ENCODE data around the gene KANK4. TPM values are rescaled to one million over a fixed set of nuclear protein-coding genes. Genes with fewer than 3 reads are reported as not detected.
A peak's percentile ranks its signal among the peaks of the same experiment; 100 is the strongest.

KANK4 gene
- polyA plus RNA-seq (2012; ENCODE audit: low read depth, missing spikeins): not detected

DNA sequence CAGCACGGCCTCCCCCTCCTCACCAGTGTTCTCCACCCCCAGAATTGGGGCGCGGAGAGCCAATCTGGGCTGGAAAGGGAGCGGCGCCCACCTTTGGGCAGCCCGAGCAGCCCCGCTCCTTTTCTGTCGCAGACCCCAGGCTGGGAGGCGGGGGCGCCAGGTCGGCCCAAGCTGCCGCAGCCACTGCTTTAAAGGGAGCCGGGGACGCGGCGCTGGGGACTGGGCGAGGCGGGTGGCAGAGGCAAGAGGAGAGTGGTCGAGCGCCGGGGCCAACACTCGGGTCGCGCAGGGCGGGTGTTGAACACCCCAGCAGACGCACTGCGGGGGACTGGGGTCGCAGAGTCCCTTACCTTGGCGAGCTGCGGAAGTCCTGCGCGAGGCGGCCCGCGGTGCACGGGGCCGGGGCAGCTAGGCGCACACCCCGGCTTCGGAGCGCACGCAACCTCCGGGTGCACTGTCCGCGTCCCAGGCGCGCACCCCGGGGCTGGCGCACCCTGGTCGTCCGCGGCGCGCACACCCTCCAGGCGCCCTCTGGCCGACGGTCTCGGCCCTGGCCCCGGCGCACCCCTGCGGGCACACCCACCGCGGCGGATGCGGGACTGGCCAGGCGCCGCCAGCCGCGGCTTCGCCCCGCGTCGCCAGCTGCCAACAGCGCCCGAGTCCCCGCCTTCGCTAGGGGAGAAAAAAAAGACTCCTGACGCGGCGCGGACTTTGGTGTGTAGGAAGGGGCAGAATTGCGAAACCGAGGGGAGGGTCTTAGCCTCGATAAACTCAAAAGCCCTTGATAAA is at the start of gene KANK4:
Gene KANK4 (minus strand): TSS at position 679 of the 789 bp plus-strand sequence. CDS start 37,870 bp downstream, outside the sequence.
- DNase-seq (ENCODE audit: insufficient read length, low spot score) (peak; percentile 37), FAIRE-seq (no peak)
- no peak for TF ChIP-seq POLR2A (IDR thresholded peaks at IDR 0.05; ENCODE audit: low read depth, low read length)
- no peak for TF ChIP-seq SPI1 (IDR thresholded peaks at IDR 0.05; ENCODE audit: low read depth, low read length)
- TF ChIP-seq POU2F2 (IDR thresholded peaks at IDR 0.05; ENCODE audit: low read depth, low read length): no peak

DNA sequence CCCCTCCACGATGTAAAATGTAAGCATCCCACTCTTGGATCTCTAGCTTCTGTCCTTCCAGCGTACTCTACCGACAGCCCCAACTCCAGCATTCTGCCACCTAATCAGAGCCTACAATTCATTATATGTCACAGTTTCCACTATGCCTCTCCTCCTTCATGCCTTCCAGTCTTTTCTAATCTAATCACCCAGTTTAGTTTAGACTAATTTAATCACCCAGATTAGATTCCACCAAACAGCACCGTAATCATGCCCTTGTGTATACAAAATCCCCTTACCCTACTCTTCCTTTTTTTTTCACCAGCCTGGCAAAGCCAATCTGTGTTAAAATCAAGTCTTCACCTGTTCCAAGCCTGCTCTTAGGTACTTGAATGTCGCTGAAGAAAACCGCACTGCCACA is 49.8 kb upstream of the KANK4 start:
- DNase-seq (ENCODE audit: insufficient read length, low spot score): no peak
- no peak for FAIRE-seq
- TF ChIP-seq PAX5 (IDR thresholded peaks at IDR 0.05; ENCODE audit: insufficient read depth, low read length, severe bottlenecking) (no peak), POLR2A (IDR thresholded peaks at IDR 0.05; ENCODE audit: low read depth, low read length) (no peak), TAF1 (IDR thresholded peaks at IDR 0.05; ENCODE audit: low read depth, low read length) (no peak), POLR2AphosphoS5 (IDR thresholded peaks at IDR 0.05; ENCODE audit: low read depth, low read length) (no peak), POU2F2 (IDR thresholded peaks at IDR 0.05; ENCODE audit: low read depth, low read length) (no peak), SPI1 (IDR thresholded peaks at IDR 0.05; ENCODE audit: low read depth, low read length) (no peak)

DNA sequence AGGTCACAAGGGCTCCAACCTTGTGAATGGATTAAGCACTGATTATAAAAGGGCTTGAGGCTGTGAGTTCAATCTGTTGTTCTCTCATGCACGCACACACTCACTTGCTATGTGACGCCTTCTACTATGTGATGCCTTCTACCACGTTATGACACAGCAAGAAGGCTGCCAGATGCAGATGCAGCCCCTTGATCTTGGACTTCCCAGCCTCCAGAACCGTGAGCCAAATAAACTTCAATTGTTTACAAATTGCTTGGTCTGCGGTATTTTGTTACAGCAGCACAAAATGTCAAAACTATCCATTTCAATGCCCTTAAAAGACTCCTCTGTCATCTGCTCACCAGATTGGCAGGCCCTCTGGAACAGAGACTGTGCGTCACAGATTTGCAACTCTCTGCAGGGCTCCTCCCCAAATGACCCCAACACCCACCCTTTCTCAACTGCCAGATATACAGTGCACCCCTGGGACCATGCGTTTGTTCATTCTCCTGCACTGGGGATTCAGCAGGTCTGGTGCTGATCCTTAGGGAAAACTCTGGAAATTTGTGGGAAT is 47.8 kb upstream of the KANK4 start:
- TF ChIP-seq PAX5 (IDR thresholded peaks at IDR 0.05; ENCODE audit: insufficient read depth, low read length, severe bottlenecking): no peak
- TF ChIP-seq SPI1 (IDR thresholded peaks at IDR 0.05; ENCODE audit: low read depth, low read length): no peak
- no peak for TF ChIP-seq POLR2A (IDR thresholded peaks at IDR 0.05; ENCODE audit: low read depth, low read length)
- TF ChIP-seq POU2F2 (IDR thresholded peaks at IDR 0.05; ENCODE audit: low read depth, low read length): no peak
- TF ChIP-seq POLR2AphosphoS5 (IDR thresholded peaks at IDR 0.05; ENCODE audit: low read depth, low read length): no peak
- no peak for TF ChIP-seq TAF1 (IDR thresholded peaks at IDR 0.05; ENCODE audit: low read depth, low read length)
- no peak for FAIRE-seq

DNA sequence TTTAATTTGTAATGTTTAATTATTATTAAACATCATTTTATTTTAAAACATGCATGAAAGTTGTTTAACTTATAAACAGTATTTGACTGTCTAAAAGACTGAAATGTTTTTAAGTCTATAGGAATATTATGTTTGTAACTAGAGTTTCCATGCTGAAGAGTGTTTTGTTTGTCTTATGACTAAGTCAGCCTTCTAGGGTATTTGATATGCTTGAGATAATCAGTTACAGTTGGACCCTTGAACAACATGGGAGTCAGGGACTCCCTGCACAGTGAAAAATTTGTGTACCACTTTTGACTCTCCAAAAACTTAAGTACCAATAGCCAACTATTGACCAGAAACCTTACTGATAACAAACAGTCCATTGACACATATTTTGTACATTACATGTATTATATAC is 45.5 kb upstream of the KANK4 start:
- DNase-seq (ENCODE audit: insufficient read length, low spot score) (no peak), FAIRE-seq (no peak)
- TF ChIP-seq SPI1 (IDR thresholded peaks at IDR 0.05; ENCODE audit: low read depth, low read length) (no peak), POLR2A (IDR thresholded peaks at IDR 0.05; ENCODE audit: low read depth, low read length) (no peak), POLR2AphosphoS5 (IDR thresholded peaks at IDR 0.05; ENCODE audit: low read depth, low read length) (no peak), TAF1 (IDR thresholded peaks at IDR 0.05; ENCODE audit: low read depth, low read length) (no peak), PAX5 (IDR thresholded peaks at IDR 0.05; ENCODE audit: insufficient read depth, low read length, severe bottlenecking) (no peak), POU2F2 (IDR thresholded peaks at IDR 0.05; ENCODE audit: low read depth, low read length) (no peak)

More for the DNA sequence above, 47.8 kb upstream of the KANK4 start:
- DNase-seq (ENCODE audit: insufficient read length, low spot score): no peak

DNA sequence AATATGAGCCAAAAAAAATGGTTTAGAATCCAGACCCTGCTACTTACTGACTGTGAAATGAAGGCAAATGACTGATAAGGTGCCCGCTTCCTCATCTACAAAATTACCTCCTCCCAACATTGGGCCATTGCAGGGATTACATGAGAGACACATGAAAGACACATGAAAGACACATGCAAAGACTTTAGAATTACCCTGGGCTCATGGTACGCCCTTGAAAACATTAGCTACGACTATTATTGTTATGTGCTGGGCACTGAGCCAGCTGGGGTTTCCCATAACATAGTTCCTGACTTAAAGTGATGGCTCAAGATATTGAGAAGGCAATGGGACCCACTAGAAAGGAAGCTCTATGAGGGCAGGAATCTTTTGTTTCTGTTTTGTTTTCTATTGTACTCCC is 43.7 kb upstream of the KANK4 start:
- no peak for DNase-seq (ENCODE audit: insufficient read length, low spot score)
- FAIRE-seq: no peak
- no peak for TF ChIP-seq POLR2A (IDR thresholded peaks at IDR 0.05; ENCODE audit: low read depth, low read length)
- no peak for TF ChIP-seq SPI1 (IDR thresholded peaks at IDR 0.05; ENCODE audit: low read depth, low read length)
- TF ChIP-seq POU2F2 (IDR thresholded peaks at IDR 0.05; ENCODE audit: low read depth, low read length): no peak
- TF ChIP-seq TAF1 (IDR thresholded peaks at IDR 0.05; ENCODE audit: low read depth, low read length): no peak
- TF ChIP-seq POLR2AphosphoS5 (IDR thresholded peaks at IDR 0.05; ENCODE audit: low read depth, low read length): no peak
- no peak for TF ChIP-seq PAX5 (IDR thresholded peaks at IDR 0.05; ENCODE audit: insufficient read depth, low read length, severe bottlenecking)

DNA sequence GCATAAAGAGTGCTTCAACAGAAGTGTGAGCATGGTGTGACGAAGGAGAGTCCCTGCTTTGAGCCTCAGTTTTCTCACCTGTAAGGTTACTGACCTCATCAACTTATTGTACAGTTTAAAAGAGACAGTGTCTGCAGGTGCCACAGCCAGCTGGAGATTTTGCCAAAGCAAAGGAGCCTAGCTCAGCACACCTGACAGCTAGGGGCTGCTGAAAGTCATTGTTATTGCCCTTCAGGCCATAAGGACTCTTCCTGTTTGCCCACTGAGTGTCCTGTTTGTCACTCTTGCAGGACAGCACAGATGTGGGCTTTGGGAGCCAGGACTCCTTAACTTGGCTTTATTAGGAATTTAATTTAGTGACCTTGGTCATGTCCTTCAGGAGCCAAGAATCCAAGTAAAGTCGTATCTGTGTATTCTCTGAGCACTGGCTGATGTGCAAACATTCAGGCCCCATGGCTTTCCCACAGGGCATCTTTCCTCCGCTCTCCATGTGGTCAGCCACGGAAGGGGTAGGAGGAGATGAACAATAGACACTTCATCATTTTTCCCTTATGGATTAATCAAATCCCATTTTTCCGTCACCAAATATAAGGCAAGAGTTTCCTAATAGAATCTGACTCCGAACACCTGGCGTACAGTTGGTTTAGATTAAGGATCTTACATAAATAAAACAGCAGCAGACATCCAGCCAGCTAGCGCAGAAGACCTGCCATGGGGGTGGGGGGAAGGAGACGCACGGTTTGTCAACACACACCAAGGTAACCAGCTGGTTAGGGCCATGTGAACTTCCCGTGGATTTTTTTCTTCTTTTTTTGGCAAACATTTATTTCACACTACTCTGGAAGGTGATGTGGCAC is 43.1 kb upstream of the KANK4 start:
- no peak for DNase-seq (ENCODE audit: insufficient read length, low spot score)
- no peak for FAIRE-seq
- no peak for TF ChIP-seq POU2F2 (IDR thresholded peaks at IDR 0.05; ENCODE audit: low read depth, low read length)
- no peak for TF ChIP-seq POLR2A (IDR thresholded peaks at IDR 0.05; ENCODE audit: low read depth, low read length)
- TF ChIP-seq SPI1 (IDR thresholded peaks at IDR 0.05; ENCODE audit: low read depth, low read length): no peak
- TF ChIP-seq POLR2AphosphoS5 (IDR thresholded peaks at IDR 0.05; ENCODE audit: low read depth, low read length): no peak
- no peak for TF ChIP-seq PAX5 (IDR thresholded peaks at IDR 0.05; ENCODE audit: insufficient read depth, low read length, severe bottlenecking)
- TF ChIP-seq TAF1 (IDR thresholded peaks at IDR 0.05; ENCODE audit: low read depth, low read length): no peak

DNA sequence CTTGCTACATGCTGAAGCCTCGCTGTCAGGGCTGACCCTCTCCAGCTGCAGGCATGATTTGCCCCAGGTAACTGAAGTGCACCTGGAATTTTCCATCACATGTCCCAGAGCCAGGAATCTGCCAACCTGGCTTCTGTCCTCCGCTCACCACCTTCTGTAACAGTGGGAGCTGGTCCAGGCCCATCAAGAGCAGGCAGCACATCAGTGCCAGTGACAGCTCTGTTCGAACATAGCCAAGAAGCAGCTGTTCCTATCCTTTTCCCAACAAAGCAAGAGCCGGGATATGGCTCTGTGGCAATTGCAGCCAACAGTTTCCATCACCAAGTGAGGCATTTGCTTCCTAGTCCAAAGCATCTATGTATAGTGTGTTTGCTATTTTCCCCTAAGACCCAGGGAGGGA is 42.2 kb upstream of the KANK4 start:
- no peak for FAIRE-seq
- TF ChIP-seq POU2F2 (IDR thresholded peaks at IDR 0.05; ENCODE audit: low read depth, low read length) (no peak), POLR2A (IDR thresholded peaks at IDR 0.05; ENCODE audit: low read depth, low read length) (no peak), TAF1 (IDR thresholded peaks at IDR 0.05; ENCODE audit: low read depth, low read length) (no peak), POLR2AphosphoS5 (IDR thresholded peaks at IDR 0.05; ENCODE audit: low read depth, low read length) (no peak), SPI1 (IDR thresholded peaks at IDR 0.05; ENCODE audit: low read depth, low read length) (no peak), PAX5 (IDR thresholded peaks at IDR 0.05; ENCODE audit: insufficient read depth, low read length, severe bottlenecking) (no peak)
- no peak for DNase-seq (ENCODE audit: insufficient read length, low spot score)

DNA sequence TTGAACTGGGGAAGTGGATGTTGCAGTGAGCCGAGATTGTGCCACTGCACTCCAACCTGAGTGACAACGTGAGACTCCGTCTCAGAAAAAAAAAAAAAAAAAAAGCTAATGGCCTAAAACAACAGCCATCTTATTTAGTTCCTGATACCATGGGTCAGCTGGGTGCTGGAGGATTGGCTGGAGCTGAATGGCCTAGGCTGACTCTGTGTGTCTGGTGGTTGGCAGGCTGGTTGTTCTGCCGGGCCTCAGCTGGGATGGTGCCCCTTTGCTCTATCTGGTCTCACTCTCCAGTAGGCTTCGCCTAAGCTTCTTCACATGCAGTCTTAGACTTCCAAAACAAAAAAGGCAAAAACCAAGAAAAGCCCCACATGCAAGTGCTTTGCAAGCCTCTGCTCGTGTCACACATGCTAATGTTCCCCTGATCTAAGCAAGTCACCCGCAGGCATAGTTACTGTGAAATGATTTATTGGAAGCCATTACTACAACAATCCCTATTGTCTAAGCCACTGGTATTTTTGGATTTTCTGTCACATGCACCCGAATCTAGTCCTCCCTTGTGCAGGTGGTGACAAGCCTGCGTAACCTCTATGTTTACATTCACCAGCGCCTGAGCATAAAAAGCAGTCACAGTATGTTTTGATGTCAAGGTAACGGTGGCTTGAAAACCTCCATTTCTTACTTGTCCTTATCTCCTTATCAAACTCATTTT is 39.6 kb upstream of the KANK4 start:
- no peak for DNase-seq (ENCODE audit: insufficient read length, low spot score)
- FAIRE-seq: no peak

More for the DNA sequence above, 39.6 kb upstream of the KANK4 start:
- TF ChIP-seq PAX5 (IDR thresholded peaks at IDR 0.05; ENCODE audit: insufficient read depth, low read length, severe bottlenecking): no peak
- no peak for TF ChIP-seq POLR2AphosphoS5 (IDR thresholded peaks at IDR 0.05; ENCODE audit: low read depth, low read length)
- TF ChIP-seq POLR2A (IDR thresholded peaks at IDR 0.05; ENCODE audit: low read depth, low read length): no peak
- TF ChIP-seq POU2F2 (IDR thresholded peaks at IDR 0.05; ENCODE audit: low read depth, low read length): no peak
- no peak for TF ChIP-seq TAF1 (IDR thresholded peaks at IDR 0.05; ENCODE audit: low read depth, low read length)
- no peak for TF ChIP-seq SPI1 (IDR thresholded peaks at IDR 0.05; ENCODE audit: low read depth, low read length)

Data from GM12891 (cell line).